T-helper 1 cell (primary cell): Measurements from ENCODE around the gene GBX1.
A peak's percentile ranks its signal among the peaks of the same experiment; 100 is the strongest.

ENCODE experiments used
- DNase-seq, 5 donors: peaks; one replicate each; pipeline ENCODE4 v3.0.0-alpha.2; 2012 to 2020

GBX1 gene

DNA sequence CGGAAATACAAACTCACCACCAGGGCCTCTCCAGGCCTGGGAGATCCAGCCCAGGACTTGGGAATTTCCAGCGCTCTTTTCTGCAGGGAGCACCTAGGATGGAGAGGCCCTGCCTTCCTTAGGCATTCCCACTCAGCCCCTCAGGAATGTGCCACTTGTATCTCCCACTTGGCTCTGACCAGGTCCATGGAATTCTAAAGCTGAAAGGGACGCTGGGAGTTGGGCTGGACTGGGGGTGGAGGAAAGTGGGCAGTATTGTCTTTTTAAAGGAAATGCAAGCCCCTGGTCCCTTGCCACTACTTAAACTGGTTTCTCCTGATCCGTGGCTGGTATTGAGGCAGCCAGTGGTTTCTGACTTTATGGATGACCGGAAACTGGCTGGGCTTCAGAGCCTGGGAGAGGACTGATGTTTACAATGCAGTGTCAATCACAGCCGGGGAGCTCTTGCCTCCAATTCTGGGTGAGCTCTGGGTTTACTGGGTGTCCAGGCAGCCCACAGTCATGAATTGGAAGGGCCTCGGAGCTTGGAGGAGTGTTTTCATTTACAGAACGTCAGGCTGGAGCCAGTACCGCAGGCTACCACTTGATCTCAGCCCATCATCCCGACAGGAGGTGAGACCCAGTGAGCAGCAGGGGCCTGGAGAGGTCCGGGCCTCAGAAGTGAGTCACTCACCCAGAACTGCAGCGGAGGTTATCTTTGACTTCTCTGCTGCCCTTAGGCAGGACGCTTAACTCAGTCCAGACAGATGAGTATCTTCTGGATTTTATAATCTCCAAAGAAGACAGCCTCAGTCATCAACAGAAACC lies 53.9 kb downstream of the GBX1 start:
- no peak for DNase-seq

- DNase-seq: peak; percentile 40 to 67 (median 60)
These were observed 56.4 kb downstream of the GBX1 start for GRCh38 chr7:151110941-151111645.

GRCh38 chr7:151110236-151110940 lies 57.1 kb downstream of the GBX1 start:
- DNase-seq: no peak

- no peak for DNase-seq
These were observed 58.1 kb downstream of the GBX1 start for GRCh38 chr7:151109094-151110048.

DNA sequence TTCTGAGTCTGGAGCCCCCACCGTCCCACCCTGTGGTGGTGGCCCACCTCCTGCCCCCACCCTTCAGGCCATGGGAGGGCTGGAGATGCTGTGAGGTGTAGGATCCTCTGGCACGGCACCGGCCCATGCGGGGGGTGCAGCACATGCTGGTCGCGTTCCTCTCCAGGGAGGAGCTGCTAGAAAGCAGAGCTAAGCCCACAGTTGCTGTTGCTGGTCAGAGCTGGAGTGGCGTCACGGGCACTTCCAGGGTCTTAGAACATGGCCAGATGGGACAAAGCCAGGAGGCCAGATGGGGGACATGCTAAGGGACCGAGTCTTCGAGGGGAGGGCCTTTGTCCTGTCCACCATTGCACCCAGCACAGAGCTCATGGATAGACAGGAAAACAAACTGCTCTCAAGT lies 59.6 kb downstream of the GBX1 start:
- no peak for DNase-seq

DNA sequence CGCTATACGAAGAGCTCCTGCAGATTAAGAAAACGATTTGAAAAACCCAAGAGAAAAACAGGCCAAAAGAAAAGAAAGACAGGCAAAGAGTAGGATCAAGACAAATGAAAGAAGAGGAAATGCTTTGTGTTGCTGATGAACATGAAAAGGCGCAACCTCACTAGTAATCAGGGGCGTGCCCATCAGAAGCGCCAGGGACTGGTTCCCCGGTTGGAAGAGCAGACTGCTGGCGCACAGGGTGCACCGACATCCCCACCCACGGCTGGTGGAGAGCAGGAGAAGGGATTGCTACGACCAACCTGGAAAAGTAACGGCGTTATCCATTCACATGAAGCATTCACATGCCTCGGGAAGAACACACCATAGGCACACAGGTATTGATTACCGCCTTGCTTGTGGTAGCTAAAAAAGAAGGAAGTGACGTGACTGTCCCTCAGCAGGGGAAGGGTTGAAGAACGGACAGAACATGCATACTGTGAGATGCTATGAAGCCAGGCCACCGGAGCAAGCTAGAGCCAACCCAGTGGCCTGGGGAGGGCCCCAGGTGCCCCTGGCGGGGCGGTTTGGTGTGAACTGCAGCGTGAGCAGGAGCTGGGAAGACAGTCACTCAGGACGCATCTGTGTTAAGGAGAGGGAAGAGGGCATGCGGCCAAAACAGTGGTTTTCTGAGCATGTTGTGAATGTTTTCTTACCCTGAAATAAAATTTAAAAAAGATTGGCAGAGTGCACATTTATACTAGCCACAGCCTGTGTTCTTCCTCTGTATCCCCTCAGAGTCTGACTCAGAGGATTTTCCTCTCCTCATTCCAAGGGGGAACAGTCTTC lies 62.9 kb downstream of the GBX1 start:
- DNase-seq: no peak

GRCh38 chr7:151103973-151104372 lies 63.5 kb downstream of the GBX1 start:
- DNase-seq: no peak

DNA sequence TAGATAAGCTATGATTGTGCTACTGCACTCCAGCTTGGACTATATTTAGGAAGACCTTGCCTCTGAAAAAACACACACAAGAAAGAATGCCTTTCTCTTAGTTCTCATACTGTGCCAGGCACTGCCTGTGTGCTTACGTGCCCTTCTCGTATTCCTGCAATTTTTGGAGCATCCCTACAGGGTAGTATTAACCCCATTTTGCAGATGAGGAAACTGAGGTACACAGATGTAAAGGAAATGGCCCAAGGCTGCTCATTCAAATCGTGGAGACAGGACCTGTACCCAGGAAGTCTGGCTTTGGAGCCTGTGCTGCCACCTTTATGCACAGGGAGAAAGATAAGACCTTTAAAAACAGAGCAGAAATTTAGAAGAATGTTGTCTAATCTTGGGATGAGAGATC lies 64.5 kb downstream of the GBX1 start:
- no peak for DNase-seq

GRCh38 chr7:151101621-151102396 lies 65.7 kb downstream of the GBX1 start:
- no peak for DNase-seq

- no peak for DNase-seq
These were observed 66.6 kb downstream of the GBX1 start for GRCh38 chr7:151100921-151101320.

- DNase-seq: no peak
These were observed 67.8 kb downstream of the GBX1 start for GRCh38 chr7:151099486-151100211.
